ENCODE results near the gene MTURN.

DNA sequence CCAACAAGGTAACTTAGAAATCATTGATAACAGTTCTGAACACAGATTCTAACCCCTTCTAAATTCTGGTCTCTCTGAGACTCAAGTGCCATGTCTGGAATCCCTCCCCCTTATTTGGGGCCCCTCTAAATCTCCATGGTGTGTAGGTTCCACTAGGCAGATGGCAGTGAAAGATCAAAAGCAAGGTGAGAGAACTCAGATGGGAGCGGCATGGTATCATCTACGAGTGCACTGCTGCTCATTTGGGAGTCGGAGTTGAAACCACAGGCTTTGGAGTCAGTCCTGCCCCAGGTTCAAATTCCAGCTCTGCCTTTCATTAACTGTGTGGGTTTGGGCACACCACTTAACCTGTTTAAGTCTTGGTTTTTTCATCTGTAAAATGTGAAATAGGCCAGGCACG lies 72.6 kb downstream of the MTURN start:
- TF ChIP-seq, protein P1, sequence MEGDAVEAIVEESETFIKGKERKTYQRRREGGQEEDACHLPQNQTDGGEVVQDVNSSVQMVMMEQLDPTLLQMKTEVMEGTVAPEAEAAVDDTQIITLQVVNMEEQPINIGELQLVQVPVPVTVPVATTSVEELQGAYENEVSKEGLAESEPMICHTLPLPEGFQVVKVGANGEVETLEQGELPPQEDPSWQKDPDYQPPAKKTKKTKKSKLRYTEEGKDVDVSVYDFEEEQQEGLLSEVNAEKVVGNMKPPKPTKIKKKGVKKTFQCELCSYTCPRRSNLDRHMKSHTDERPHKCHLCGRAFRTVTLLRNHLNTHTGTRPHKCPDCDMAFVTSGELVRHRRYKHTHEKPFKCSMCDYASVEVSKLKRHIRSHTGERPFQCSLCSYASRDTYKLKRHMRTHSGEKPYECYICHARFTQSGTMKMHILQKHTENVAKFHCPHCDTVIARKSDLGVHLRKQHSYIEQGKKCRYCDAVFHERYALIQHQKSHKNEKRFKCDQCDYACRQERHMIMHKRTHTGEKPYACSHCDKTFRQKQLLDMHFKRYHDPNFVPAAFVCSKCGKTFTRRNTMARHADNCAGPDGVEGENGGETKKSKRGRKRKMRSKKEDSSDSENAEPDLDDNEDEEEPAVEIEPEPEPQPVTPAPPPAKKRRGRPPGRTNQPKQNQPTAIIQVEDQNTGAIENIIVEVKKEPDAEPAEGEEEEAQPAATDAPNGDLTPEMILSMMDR (IDR thresholded peaks at IDR 0.05) = no peak
- no peak for TF ChIP-seq POLR2A (IDR thresholded peaks at IDR 0.05)

Measured in thyroid gland (tissue), 4 donors.